ENCODE measurements around the gene EEFSEC.

The EEFSEC gene

GRCh38 chr3:128366136-128366535 is 212.9 kb downstream of the EEFSEC start:
- H3K4me1 ChIP-seq (ENCODE audit: control insufficient read depth in 1 of 2, insufficient read depth in 2 of 2, low read length in 2 of 2): no peaks in the 10 kb centered on the region
- H3K27me3 ChIP-seq (ENCODE audit: control insufficient read depth in 1 of 2, insufficient read depth in 2 of 2, low read length in 2 of 2): no peaks in the 10 kb centered on the region
- no peak overlapping the region for H3K27ac ChIP-seq (ENCODE audit: low read depth, low read length)
- peaks cover 3 to 6% of the 10 kb centered on the region in 2 donors for H3K36me3 ChIP-seq (ENCODE audit: control insufficient read depth in 1 of 2, insufficient read depth in 2 of 2, low read length in 2 of 2)
- no peak overlapping the region for H3K9ac ChIP-seq (ENCODE audit: low read depth in 1 of 2, low read length in 2 of 2)
- no peak overlapping the region for H3K4me3 ChIP-seq (ENCODE audit: low read depth in 1 of 2, low read length in 2 of 2)
- H3K9me3 ChIP-seq (ENCODE audit: control insufficient read depth in 1 of 2, low read length in 2 of 2): no peaks in the 10 kb centered on the region

GRCh38 chr3:128366652-128367051 is 213.4 kb downstream of the EEFSEC start:
- H3K27ac ChIP-seq (ENCODE audit: low read depth, low read length): no peak overlapping the region
- no peaks in the 10 kb centered on the region for H3K4me1 ChIP-seq (ENCODE audit: control insufficient read depth in 1 of 2, insufficient read depth in 2 of 2, low read length in 2 of 2)
- H3K36me3 ChIP-seq (ENCODE audit: control insufficient read depth in 1 of 2, insufficient read depth in 2 of 2, low read length in 2 of 2): peaks cover 3 to 6% of the 10 kb centered on the region in 2 donors
- no peak overlapping the region for H3K9ac ChIP-seq (ENCODE audit: low read depth in 1 of 2, low read length in 2 of 2)
- H3K9me3 ChIP-seq (ENCODE audit: control insufficient read depth in 1 of 2, low read length in 2 of 2): no peaks in the 10 kb centered on the region
- H3K27me3 ChIP-seq (ENCODE audit: control insufficient read depth in 1 of 2, insufficient read depth in 2 of 2, low read length in 2 of 2): no peaks in the 10 kb centered on the region
- H3K4me3 ChIP-seq (ENCODE audit: low read depth in 1 of 2, low read length in 2 of 2): no peak overlapping the region

- Histone ChIP-seq H3K36me3 (ENCODE audit: control insufficient read depth in 1 of 2, insufficient read depth in 2 of 2, low read length in 2 of 2) (peaks cover 3 to 6% of the 10 kb centered on the region in 2 donors), H3K4me1 (ENCODE audit: control insufficient read depth in 1 of 2, insufficient read depth in 2 of 2, low read length in 2 of 2) (no peaks in the 10 kb centered on the region), H3K4me3 (ENCODE audit: low read depth in 1 of 2, low read length in 2 of 2) (no peak overlapping the region), H3K9ac (ENCODE audit: low read depth in 1 of 2, low read length in 2 of 2) (no peak overlapping the region), H3K9me3 (ENCODE audit: control insufficient read depth in 1 of 2, low read length in 2 of 2) (no peaks in the 10 kb centered on the region), H3K27ac (ENCODE audit: low read depth, low read length) (no peak overlapping the region), H3K27me3 (ENCODE audit: control insufficient read depth in 1 of 2, insufficient read depth in 2 of 2, low read length in 2 of 2) (no peaks in the 10 kb centered on the region)
Observed at GRCh38 chr3:128367221-128367620, 213.9 kb downstream of the EEFSEC start.

GRCh38 chr3:128367761-128368160 is 214.5 kb downstream of the EEFSEC start:
- Histone ChIP-seq H3K9me3 (ENCODE audit: control insufficient read depth in 1 of 2, low read length in 2 of 2) (no peaks in the 10 kb centered on the region), H3K27ac (ENCODE audit: low read depth, low read length) (no peak overlapping the region), H3K4me1 (ENCODE audit: control insufficient read depth in 1 of 2, insufficient read depth in 2 of 2, low read length in 2 of 2) (no peaks in the 10 kb centered on the region), H3K27me3 (ENCODE audit: control insufficient read depth in 1 of 2, insufficient read depth in 2 of 2, low read length in 2 of 2) (no peaks in the 10 kb centered on the region), H3K9ac (ENCODE audit: low read depth in 1 of 2, low read length in 2 of 2) (no peak overlapping the region), H3K4me3 (ENCODE audit: low read depth in 1 of 2, low read length in 2 of 2) (no peak overlapping the region), H3K36me3 (ENCODE audit: control insufficient read depth in 1 of 2, insufficient read depth in 2 of 2, low read length in 2 of 2) (peaks cover 6 to 8% of the 10 kb centered on the region in 2 donors)

- Histone ChIP-seq H3K9ac (ENCODE audit: low read depth in 1 of 2, low read length in 2 of 2) (no peak overlapping the region), H3K4me3 (ENCODE audit: low read depth in 1 of 2, low read length in 2 of 2) (no peak overlapping the region), H3K9me3 (ENCODE audit: control insufficient read depth in 1 of 2, low read length in 2 of 2) (no peaks in the 10 kb centered on the region), H3K4me1 (ENCODE audit: control insufficient read depth in 1 of 2, insufficient read depth in 2 of 2, low read length in 2 of 2) (no peaks in the 10 kb centered on the region), H3K27ac (ENCODE audit: low read depth, low read length) (no peak overlapping the region), H3K36me3 (ENCODE audit: control insufficient read depth in 1 of 2, insufficient read depth in 2 of 2, low read length in 2 of 2) (peaks cover 6 to 14% of the 10 kb centered on the region in 2 donors), H3K27me3 (ENCODE audit: control insufficient read depth in 1 of 2, insufficient read depth in 2 of 2, low read length in 2 of 2) (no peaks in the 10 kb centered on the region)
Observed at GRCh38 chr3:128368626-128369025, 215.3 kb downstream of the EEFSEC start.

GRCh38 chr3:128369121-128369703 is 215.9 kb downstream of the EEFSEC start:
- no peak overlapping the region for H3K9ac ChIP-seq (ENCODE audit: low read depth in 1 of 2, low read length in 2 of 2)
- H3K27me3 ChIP-seq (ENCODE audit: control insufficient read depth in 1 of 2, insufficient read depth in 2 of 2, low read length in 2 of 2): no peaks in the 10 kb centered on the region
- H3K4me1 ChIP-seq (ENCODE audit: control insufficient read depth in 1 of 2, insufficient read depth in 2 of 2, low read length in 2 of 2): no peaks in the 10 kb centered on the region
- H3K27ac ChIP-seq (ENCODE audit: low read depth, low read length): no peak overlapping the region
- peaks cover 6 to 19% of the 10 kb centered on the region in 2 donors for H3K36me3 ChIP-seq (ENCODE audit: control insufficient read depth in 1 of 2, insufficient read depth in 2 of 2, low read length in 2 of 2)
- H3K9me3 ChIP-seq (ENCODE audit: control insufficient read depth in 1 of 2, low read length in 2 of 2): no peaks in the 10 kb centered on the region
- H3K4me3 ChIP-seq (ENCODE audit: low read depth in 1 of 2, low read length in 2 of 2): no peak overlapping the region

- Histone ChIP-seq H3K9me3 (ENCODE audit: control insufficient read depth in 1 of 2, low read length in 2 of 2) (no peaks in the 10 kb centered on the region), H3K4me1 (ENCODE audit: control insufficient read depth in 1 of 2, insufficient read depth in 2 of 2, low read length in 2 of 2) (no peaks in the 10 kb centered on the region), H3K4me3 (ENCODE audit: low read depth in 1 of 2, low read length in 2 of 2) (no peak overlapping the region), H3K27ac (ENCODE audit: low read depth, low read length) (no peak overlapping the region), H3K36me3 (ENCODE audit: control insufficient read depth in 1 of 2, insufficient read depth in 2 of 2, low read length in 2 of 2) (peaks cover 8 to 20% of the 10 kb centered on the region in 2 donors), H3K27me3 (ENCODE audit: control insufficient read depth in 1 of 2, insufficient read depth in 2 of 2, low read length in 2 of 2) (no peaks in the 10 kb centered on the region), H3K9ac (ENCODE audit: low read depth in 1 of 2, low read length in 2 of 2) (no peak overlapping the region)
Observed at GRCh38 chr3:128369881-128370642, 216.8 kb downstream of the EEFSEC start.

GRCh38 chr3:128372281-128372680 is 219.0 kb downstream of the EEFSEC start:
- no peak overlapping the region for H3K27ac ChIP-seq (ENCODE audit: low read depth, low read length)
- peaks cover 5 to 26% of the 10 kb centered on the region in 2 donors for H3K36me3 ChIP-seq (ENCODE audit: control insufficient read depth in 1 of 2, insufficient read depth in 2 of 2, low read length in 2 of 2)
- no peaks in the 10 kb centered on the region for H3K27me3 ChIP-seq (ENCODE audit: control insufficient read depth in 1 of 2, insufficient read depth in 2 of 2, low read length in 2 of 2)
- H3K9ac ChIP-seq (ENCODE audit: low read depth in 1 of 2, low read length in 2 of 2): no peak overlapping the region
- H3K4me1 ChIP-seq (ENCODE audit: control insufficient read depth in 1 of 2, insufficient read depth in 2 of 2, low read length in 2 of 2): no peaks in the 10 kb centered on the region
- no peaks in the 10 kb centered on the region for H3K9me3 ChIP-seq (ENCODE audit: control insufficient read depth in 1 of 2, low read length in 2 of 2)
- no peak overlapping the region for H3K4me3 ChIP-seq (ENCODE audit: low read depth in 1 of 2, low read length in 2 of 2)

GRCh38 chr3:128372707-128373533 is 219.6 kb downstream of the EEFSEC start:
- Histone ChIP-seq H3K4me1 (ENCODE audit: control insufficient read depth in 1 of 2, insufficient read depth in 2 of 2, low read length in 2 of 2) (no peaks in the 10 kb centered on the region), H3K36me3 (ENCODE audit: control insufficient read depth in 1 of 2, insufficient read depth in 2 of 2, low read length in 2 of 2) (peaks cover 5 to 26% of the 10 kb centered on the region in 2 donors), H3K9ac (ENCODE audit: low read depth in 1 of 2, low read length in 2 of 2) (no peak overlapping the region), H3K27ac (ENCODE audit: low read depth, low read length) (no peak overlapping the region), H3K27me3 (ENCODE audit: control insufficient read depth in 1 of 2, insufficient read depth in 2 of 2, low read length in 2 of 2) (no peaks in the 10 kb centered on the region), H3K9me3 (ENCODE audit: control insufficient read depth in 1 of 2, low read length in 2 of 2) (no peaks in the 10 kb centered on the region), H3K4me3 (ENCODE audit: low read depth in 1 of 2, low read length in 2 of 2) (no peak overlapping the region)
